GM23248 (cell line): ENCODE data around the gene PLA2G5.

Experiments used
- EZH2 ChIP-seq: fragments of 200-600 bp; sonication (generic); IDR thresholded peaks from 2 replicates; pipeline ENCODE4 v1.6.1; 2018; ENCODE audit warnings: antibody characterized with exemption, mild to moderate bottlenecking; ENCODE audit not compliant: insufficient read depth, poor library complexity, severe bottlenecking
- EZH2phosphoT487 ChIP-seq: fragments of 200-600 bp; sonication (generic); IDR thresholded peaks from 2 replicates; pipeline ENCODE4 v1.6.1; 2018; ENCODE audit warnings: antibody characterized with exemption, moderate library complexity, mild to moderate bottlenecking, low read depth; ENCODE audit not compliant: insufficient read depth

GRCh38 chr1:20069874-20070273 is at the start of gene PLA2G5:
- no peak for TF ChIP-seq EZH2
- no peak for TF ChIP-seq EZH2phosphoT487
